Measurements from ENCODE around the gene LSR. TPM values are rescaled to one million over a fixed set of nuclear protein-coding genes. Genes with fewer than 3 reads are reported as not detected.

Gene LSR
- total RNA-seq, 1 donor from 2014 or later: 32.9 TPM

DNA sequence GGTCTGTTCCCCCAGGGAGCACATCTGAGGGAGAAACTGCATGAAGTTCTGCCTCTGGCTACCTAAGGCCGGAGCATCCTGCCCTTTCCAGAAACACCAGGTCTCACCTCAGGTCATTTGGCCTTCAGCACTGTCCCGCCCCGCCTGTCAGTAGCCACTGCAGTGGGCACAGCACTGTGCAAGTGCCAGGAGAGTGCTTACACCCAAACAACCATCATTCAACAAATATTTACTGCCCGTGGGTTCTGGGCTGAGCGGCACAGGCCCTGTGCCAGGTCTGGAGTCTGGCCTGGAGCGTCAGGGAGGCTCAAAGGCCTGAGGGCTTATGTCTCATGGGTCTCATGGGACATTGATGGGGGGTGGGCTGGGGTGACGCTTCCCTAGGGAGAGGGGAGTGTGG is 22.7 kb downstream of the LSR start:
- H3K4me1 ChIP-seq: peaks cover 35% of the 10 kb centered on the region
- H3K27me3 ChIP-seq: no peaks in the 10 kb centered on the region
- intact Hi-C loops (cut with DNase I): loop anchor here (10.0 kb wide), 1 partner anchor 207 kb away; no protein-coding TSS in a partner anchor
- H3K36me3 ChIP-seq: peaks cover 8 to 59% of the 10 kb centered on the region in 2 donors
- TF ChIP-seq, protein P1, sequence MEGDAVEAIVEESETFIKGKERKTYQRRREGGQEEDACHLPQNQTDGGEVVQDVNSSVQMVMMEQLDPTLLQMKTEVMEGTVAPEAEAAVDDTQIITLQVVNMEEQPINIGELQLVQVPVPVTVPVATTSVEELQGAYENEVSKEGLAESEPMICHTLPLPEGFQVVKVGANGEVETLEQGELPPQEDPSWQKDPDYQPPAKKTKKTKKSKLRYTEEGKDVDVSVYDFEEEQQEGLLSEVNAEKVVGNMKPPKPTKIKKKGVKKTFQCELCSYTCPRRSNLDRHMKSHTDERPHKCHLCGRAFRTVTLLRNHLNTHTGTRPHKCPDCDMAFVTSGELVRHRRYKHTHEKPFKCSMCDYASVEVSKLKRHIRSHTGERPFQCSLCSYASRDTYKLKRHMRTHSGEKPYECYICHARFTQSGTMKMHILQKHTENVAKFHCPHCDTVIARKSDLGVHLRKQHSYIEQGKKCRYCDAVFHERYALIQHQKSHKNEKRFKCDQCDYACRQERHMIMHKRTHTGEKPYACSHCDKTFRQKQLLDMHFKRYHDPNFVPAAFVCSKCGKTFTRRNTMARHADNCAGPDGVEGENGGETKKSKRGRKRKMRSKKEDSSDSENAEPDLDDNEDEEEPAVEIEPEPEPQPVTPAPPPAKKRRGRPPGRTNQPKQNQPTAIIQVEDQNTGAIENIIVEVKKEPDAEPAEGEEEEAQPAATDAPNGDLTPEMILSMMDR (IDR thresholded peaks at IDR 0.05): no peak
- no peak for TF ChIP-seq POLR2A (IDR thresholded peaks at IDR 0.05)
- no peak for TF ChIP-seq POLR2AphosphoS5 (IDR thresholded peaks at IDR 0.05; ENCODE audit: insufficient read depth in 1 of 2, low read depth in 1 of 2)
- no peak overlapping the region for H3K27ac ChIP-seq
- no peaks in the 10 kb centered on the region for H3K9me3 ChIP-seq
- H3K4me3 ChIP-seq: no peak overlapping the region
- no peak for DNase-seq (ENCODE audit: extremely low spot score in 2 of 2)

DNA sequence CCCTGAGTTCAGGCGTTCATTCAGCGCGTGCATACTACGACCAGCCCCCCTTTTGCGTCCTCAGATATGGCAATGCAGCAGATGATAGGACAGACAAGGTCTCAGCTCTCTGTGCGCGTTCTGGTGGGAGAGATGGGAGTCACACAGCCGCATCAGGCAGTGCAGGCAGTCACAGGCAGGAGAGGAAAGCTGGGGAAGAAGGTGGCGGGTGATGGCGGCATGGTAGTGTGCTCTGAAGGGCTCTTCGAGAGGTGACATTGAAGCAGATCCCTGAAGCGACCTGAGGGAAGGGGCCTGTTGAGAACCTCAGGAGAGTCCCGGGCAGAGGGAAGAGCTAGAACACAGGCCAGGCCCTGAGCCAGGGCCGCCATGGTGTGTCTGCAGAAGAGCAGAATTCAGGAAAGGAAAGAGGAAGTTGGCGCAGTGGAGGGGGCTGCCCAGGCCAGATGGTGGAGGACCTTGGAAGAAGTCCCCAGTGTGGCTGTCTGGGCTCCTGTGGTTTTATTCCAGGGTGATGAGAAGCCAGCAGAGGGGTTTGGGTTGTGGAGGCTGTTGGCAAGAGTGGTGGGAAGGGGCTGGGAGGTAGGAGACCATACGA is 23.4 kb downstream of the LSR start:
- Histone ChIP-seq H3K27ac (no peak overlapping the region), H3K4me3 (no peak overlapping the region), H3K36me3 (peaks cover 8 to 66% of the 10 kb centered on the region in 2 donors), H3K9me3 (no peaks in the 10 kb centered on the region), H3K4me1 (peaks cover 28% of the 10 kb centered on the region), H3K27me3 (no peaks in the 10 kb centered on the region)
- intact Hi-C loops (cut with DNase I): loop anchor here (10.0 kb wide), 1 partner anchor 207 kb away; no protein-coding TSS in a partner anchor
- DNase-seq (ENCODE audit: extremely low spot score in 2 of 2): no peak
- TF ChIP-seq POLR2AphosphoS5 (IDR thresholded peaks at IDR 0.05; ENCODE audit: insufficient read depth in 1 of 2, low read depth in 1 of 2): no peak
- TF ChIP-seq, protein P1 (IDR thresholded peaks at IDR 0.05): no peak
- TF ChIP-seq POLR2A (IDR thresholded peaks at IDR 0.05): no peak

DNA sequence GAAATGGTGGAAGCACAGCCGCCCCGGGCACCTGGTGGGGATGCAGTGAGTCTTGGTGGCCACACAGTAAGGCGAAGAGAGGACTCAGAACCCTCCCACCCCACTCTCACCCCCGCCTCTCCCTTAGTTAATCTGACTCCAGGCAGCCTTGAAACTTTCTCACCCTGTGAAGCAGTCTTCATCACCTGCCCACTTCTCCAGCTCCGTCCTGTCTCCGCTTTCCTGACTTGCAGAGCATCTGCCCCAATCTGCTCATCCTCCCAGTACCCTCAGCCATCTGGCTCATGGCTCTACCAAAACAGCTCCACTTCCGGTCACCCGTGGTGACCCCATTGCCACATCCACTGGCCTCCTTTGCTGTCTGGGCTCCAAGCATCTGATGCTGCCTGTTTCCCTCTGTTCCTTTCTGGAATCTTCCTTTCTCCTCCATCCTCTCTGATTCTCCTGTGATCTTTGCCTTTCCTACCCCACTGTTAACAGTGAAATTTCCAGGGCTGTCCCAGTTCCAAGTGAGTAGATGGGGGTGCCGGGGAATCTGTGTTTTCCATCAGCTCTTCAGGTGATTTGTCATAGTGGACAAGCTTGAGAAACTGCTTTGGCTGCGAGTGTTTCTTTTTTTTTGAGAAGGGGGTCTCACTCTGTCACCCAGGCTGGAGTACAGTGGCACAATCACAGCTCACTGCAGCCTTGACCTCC is 24.3 kb downstream of the LSR start:
- DNase-seq (ENCODE audit: extremely low spot score in 2 of 2): no peak
- intact Hi-C loops (cut with DNase I): loop anchor here (10.0 kb wide), 1 partner anchor 208 kb away; no protein-coding TSS in a partner anchor
- Histone ChIP-seq H3K27ac (no peak overlapping the region), H3K4me1 (peaks cover 27% of the 10 kb centered on the region), H3K27me3 (no peaks in the 10 kb centered on the region), H3K4me3 (no peak overlapping the region), H3K9me3 (no peaks in the 10 kb centered on the region), H3K36me3 (peaks cover 8 to 75% of the 10 kb centered on the region in 2 donors)
- TF ChIP-seq POLR2AphosphoS5 (IDR thresholded peaks at IDR 0.05; ENCODE audit: insufficient read depth in 1 of 2, low read depth in 1 of 2) (no peak), POLR2A (IDR thresholded peaks at IDR 0.05) (no peak)
- TF ChIP-seq, protein P1 (IDR thresholded peaks at IDR 0.05): no peak

DNA sequence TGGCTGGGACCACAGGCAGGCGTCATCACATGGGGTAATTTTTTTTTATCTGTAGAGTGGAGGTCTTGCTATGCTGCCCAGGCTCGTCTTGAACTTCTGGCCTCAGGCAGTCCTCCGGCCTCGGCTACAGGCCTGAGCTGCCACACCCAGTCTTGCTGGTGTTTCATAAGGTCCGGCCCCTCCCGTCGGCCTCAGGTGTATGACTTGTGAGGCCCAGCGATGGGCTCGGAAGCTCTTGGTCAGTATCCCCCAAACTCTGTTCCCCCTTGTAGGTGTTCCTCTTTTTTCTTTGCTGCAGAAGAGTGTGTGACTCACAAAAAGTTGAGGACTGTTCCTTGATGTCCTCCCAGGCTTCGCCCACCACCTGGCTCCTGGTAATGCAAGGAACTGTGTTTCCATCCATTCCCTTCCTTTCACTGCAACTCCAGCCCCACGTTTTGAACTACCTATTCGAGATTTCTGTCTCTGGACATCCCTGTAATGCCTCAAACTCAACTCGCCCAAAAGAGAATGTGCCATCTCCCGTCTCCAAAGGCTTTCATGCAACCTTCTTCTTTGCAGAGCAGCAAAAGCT is 25.0 kb downstream of the LSR start:
- Histone ChIP-seq H3K36me3 (peaks cover 8 to 78% of the 10 kb centered on the region in 2 donors), H3K27ac (no peak overlapping the region), H3K4me3 (no peak overlapping the region), H3K4me1 (peaks cover 27% of the 10 kb centered on the region), H3K9me3 (no peaks in the 10 kb centered on the region), H3K27me3 (no peaks in the 10 kb centered on the region)
- intact Hi-C loops (cut with DNase I): loop anchor here (10.0 kb wide), 1 partner anchor 209 kb away; no protein-coding TSS in a partner anchor
- no peak for DNase-seq (ENCODE audit: extremely low spot score in 2 of 2)
- no peak for TF ChIP-seq POLR2A (IDR thresholded peaks at IDR 0.05)
- no peak for TF ChIP-seq POLR2AphosphoS5 (IDR thresholded peaks at IDR 0.05; ENCODE audit: insufficient read depth in 1 of 2, low read depth in 1 of 2)
- TF ChIP-seq, protein P1 (IDR thresholded peaks at IDR 0.05): no peak
